Panc1 (cell line): ENCODE data around the gene GTPBP8.

Experiments
- TF ChIP-seq, protein P1 (sequence below): fragments of 450-650 bp; IDR thresholded peaks from 2 replicates; pipeline ENCODE4 v1.5.1; 2017; ENCODE audit warnings: mild to moderate bottlenecking
- TF ChIP-seq, protein P2 (sequence below), 2 experiments: IDR thresholded peaks; 2 replicates each; pipeline ENCODE4 v1.6.1; 2011 to 2012; ENCODE audit warnings: low read depth in 2 of 2, control low read depth in 1 of 2, low read length in 1 of 2, mild to moderate bottlenecking in 1 of 2, moderate library complexity in 1 of 2; ENCODE audit not compliant: insufficient read depth in 1 of 2

DNA sequence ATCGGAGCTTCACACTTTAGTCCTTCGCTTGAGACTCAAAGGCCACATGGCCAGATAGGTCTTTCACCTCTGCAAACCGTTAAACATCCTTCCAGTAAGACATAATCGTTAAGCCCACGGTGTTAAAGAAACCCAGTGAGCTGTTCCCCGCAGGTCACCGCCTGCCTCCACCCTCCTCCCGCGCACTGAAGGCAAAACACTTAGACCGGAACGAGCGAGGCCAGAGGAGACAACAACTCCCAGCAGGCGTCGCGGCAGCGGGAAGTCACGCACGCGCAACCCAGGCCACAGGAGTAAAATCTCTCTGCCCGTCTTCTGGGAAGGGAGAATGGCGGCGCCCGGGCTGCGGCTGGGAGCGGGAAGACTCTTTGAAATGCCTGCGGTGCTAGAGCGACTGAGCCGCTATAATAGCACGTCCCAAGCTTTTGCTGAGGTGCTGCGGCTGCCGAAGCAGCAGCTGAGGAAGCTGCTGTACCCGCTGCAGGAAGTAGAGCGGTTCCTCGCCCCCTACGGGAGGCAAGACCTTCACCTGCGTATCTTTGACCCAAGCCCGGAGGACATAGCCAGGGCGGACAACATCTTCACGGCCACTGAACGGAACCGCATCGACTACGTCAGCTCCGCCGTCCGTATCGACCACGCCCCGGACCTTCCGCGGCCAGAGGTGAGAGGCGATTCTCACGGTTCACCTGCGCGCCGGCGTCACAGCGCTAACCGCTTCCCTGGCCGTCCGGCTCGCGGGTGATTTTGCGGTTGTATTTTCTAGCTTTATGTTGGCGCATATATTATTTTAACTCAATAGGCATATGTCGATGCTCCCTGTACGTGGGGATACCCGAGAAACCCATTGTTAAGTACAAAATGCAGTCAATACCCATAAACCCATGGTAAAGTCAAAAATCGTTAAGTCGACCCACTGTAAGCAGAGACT is at the start of gene GTPBP8:
- TF ChIP-seq, protein P1, sequence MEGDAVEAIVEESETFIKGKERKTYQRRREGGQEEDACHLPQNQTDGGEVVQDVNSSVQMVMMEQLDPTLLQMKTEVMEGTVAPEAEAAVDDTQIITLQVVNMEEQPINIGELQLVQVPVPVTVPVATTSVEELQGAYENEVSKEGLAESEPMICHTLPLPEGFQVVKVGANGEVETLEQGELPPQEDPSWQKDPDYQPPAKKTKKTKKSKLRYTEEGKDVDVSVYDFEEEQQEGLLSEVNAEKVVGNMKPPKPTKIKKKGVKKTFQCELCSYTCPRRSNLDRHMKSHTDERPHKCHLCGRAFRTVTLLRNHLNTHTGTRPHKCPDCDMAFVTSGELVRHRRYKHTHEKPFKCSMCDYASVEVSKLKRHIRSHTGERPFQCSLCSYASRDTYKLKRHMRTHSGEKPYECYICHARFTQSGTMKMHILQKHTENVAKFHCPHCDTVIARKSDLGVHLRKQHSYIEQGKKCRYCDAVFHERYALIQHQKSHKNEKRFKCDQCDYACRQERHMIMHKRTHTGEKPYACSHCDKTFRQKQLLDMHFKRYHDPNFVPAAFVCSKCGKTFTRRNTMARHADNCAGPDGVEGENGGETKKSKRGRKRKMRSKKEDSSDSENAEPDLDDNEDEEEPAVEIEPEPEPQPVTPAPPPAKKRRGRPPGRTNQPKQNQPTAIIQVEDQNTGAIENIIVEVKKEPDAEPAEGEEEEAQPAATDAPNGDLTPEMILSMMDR, result no peak
- TF ChIP-seq, protein P2, sequence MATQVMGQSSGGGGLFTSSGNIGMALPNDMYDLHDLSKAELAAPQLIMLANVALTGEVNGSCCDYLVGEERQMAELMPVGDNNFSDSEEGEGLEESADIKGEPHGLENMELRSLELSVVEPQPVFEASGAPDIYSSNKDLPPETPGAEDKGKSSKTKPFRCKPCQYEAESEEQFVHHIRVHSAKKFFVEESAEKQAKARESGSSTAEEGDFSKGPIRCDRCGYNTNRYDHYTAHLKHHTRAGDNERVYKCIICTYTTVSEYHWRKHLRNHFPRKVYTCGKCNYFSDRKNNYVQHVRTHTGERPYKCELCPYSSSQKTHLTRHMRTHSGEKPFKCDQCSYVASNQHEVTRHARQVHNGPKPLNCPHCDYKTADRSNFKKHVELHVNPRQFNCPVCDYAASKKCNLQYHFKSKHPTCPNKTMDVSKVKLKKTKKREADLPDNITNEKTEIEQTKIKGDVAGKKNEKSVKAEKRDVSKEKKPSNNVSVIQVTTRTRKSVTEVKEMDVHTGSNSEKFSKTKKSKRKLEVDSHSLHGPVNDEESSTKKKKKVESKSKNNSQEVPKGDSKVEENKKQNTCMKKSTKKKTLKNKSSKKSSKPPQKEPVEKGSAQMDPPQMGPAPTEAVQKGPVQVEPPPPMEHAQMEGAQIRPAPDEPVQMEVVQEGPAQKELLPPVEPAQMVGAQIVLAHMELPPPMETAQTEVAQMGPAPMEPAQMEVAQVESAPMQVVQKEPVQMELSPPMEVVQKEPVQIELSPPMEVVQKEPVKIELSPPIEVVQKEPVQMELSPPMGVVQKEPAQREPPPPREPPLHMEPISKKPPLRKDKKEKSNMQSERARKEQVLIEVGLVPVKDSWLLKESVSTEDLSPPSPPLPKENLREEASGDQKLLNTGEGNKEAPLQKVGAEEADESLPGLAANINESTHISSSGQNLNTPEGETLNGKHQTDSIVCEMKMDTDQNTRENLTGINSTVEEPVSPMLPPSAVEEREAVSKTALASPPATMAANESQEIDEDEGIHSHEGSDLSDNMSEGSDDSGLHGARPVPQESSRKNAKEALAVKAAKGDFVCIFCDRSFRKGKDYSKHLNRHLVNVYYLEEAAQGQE (IDR thresholded peaks at IDR 0.05; ENCODE audit: insufficient read depth in 1 of 2, low read depth in 2 of 2, low read length in 1 of 2), result no peak
